ENCODE results near the gene TEX36. TPM values are rescaled to one million over a fixed set of nuclear protein-coding genes. Genes with fewer than 3 reads are reported as not detected.

Gene TEX36
- total RNA-seq, 2 donors from 2014 or later: not detected

- 91% methylated on average over 7 of the region's 7 CpGs for WGBS
- Histone ChIP-seq H3K36me3 (no peaks in the 10 kb centered on the region), H3K4me3 (no peak overlapping the region), H3K27ac (no peak overlapping the region), H3K9me3 (no peaks in the 10 kb centered on the region), H3K27me3 (replicated peaks; ENCODE audit: insufficient read depth) (no peaks in the 10 kb centered on the region), H3K4me1 (replicated peaks) (no peaks in the 10 kb centered on the region)
- DNase-seq (ENCODE audit: low spot score): no peak
- TF ChIP-seq CTCF (IDR thresholded peaks at IDR 0.05) (no peak), POLR2A (IDR thresholded peaks at IDR 0.05) (no peak), POLR2AphosphoS5 (IDR thresholded peaks at IDR 0.05) (no peak)
- intact Hi-C loops (cut with DNase I): loop anchor here (10.0 kb wide), 1 partner anchor 594 kb away; no protein-coding TSS in a partner anchor
Observed at GRCh38 chr10:125638555-125638954, 44.4 kb downstream of the TEX36 start.

GRCh38 chr10:125637496-125637895, 45.5 kb downstream of the TEX36 start:
- no peak for TF ChIP-seq CTCF (IDR thresholded peaks at IDR 0.05)
- no peaks in the 10 kb centered on the region for H3K27me3 ChIP-seq (replicated peaks; ENCODE audit: insufficient read depth)
- no peaks in the 10 kb centered on the region for H3K4me1 ChIP-seq (replicated peaks)
- H3K36me3 ChIP-seq: no peaks in the 10 kb centered on the region
- WGBS: 88% methylated on average over 6 of the region's 6 CpGs
- H3K4me3 ChIP-seq: no peak overlapping the region
- no peak overlapping the region for H3K27ac ChIP-seq
- intact Hi-C loops (cut with DNase I): loop anchor here (10.0 kb wide), 1 partner anchor 593 kb away; no protein-coding TSS in a partner anchor
- DNase-seq (ENCODE audit: low spot score): no peak
- no peaks in the 10 kb centered on the region for H3K9me3 ChIP-seq

GRCh38 chr10:125634606-125635005, 48.4 kb downstream of the TEX36 start:
- intact Hi-C loops (cut with DNase I): loop anchor here (5.0 to 10.0 kb wide), 2 partner anchors 472 to 590 kb away; partner anchors contain the start of gene CTBP2
- no peak for DNase-seq (ENCODE audit: low spot score)
- Histone ChIP-seq H3K27me3 (replicated peaks; ENCODE audit: insufficient read depth) (no peaks in the 10 kb centered on the region), H3K9me3 (no peaks in the 10 kb centered on the region), H3K4me3 (no peak overlapping the region), H3K4me1 (replicated peaks) (no peaks in the 10 kb centered on the region), H3K36me3 (no peaks in the 10 kb centered on the region), H3K27ac (no peak overlapping the region)
- no peak for TF ChIP-seq POLR2AphosphoS5 (IDR thresholded peaks at IDR 0.05)
- WGBS: 88% methylated on average over 5 of the region's 5 CpGs

GRCh38 chr10:125633517-125633999, 49.4 kb downstream of the TEX36 start:
- no peaks in the 10 kb centered on the region for H3K4me1 ChIP-seq (replicated peaks)
- DNase-seq (ENCODE audit: low spot score): peak; percentile 83
- H3K4me3 ChIP-seq: no peak overlapping the region
- no peaks in the 10 kb centered on the region for H3K9me3 ChIP-seq
- peak overlapping the region; percentile 34 to 40 for H3K27ac ChIP-seq
- H3K36me3 ChIP-seq: no peaks in the 10 kb centered on the region
- intact Hi-C loops (cut with DNase I): loop anchor here (5.0 to 10.0 kb wide), 2 partner anchors 471 to 589 kb away; partner anchors contain the start of gene CTBP2
- 15% methylated on average over 13 of the region's 13 CpGs for WGBS
- no peaks in the 10 kb centered on the region for H3K27me3 ChIP-seq (replicated peaks; ENCODE audit: insufficient read depth)
- TF ChIP-seq CTCF (IDR thresholded peaks at IDR 0.05) (no peak), POLR2AphosphoS5 (IDR thresholded peaks at IDR 0.05) (peak; percentile 99), POLR2A (IDR thresholded peaks at IDR 0.05) (no peak)

GRCh38 chr10:125631806-125632205, 51.2 kb downstream of the TEX36 start:
- TF ChIP-seq POLR2A (IDR thresholded peaks at IDR 0.05) (no peak), POLR2AphosphoS5 (IDR thresholded peaks at IDR 0.05) (no peak), CTCF (IDR thresholded peaks at IDR 0.05) (no peak)
- no peaks in the 10 kb centered on the region for H3K36me3 ChIP-seq
- no peaks in the 10 kb centered on the region for H3K9me3 ChIP-seq
- no peaks in the 10 kb centered on the region for H3K4me1 ChIP-seq (replicated peaks)
- DNase-seq (ENCODE audit: low spot score): no peak
- intact Hi-C loops (cut with DNase I): loop anchor here (5.0 to 10.0 kb wide), 2 partner anchors 470 to 587 kb away; partner anchors contain the start of gene CTBP2
- H3K27ac ChIP-seq: no peak overlapping the region
- H3K27me3 ChIP-seq (replicated peaks; ENCODE audit: insufficient read depth): no peaks in the 10 kb centered on the region
- 92% methylated on average over 5 of the region's 5 CpGs for WGBS
- H3K4me3 ChIP-seq: no peak overlapping the region
